DOHH2 (cell line): ENCODE measurements around the gene METTL1.

Source experiments
- EZH2phosphoT487 ChIP-seq: fragments of 200-600 bp; sonication (generic); IDR thresholded peaks from 2 replicates; pipeline ENCODE4 v1.6.1; 2017; ENCODE audit warnings: borderline replicate concordance, mild to moderate bottlenecking, antibody characterized with exemption, low read length, moderate library complexity, mixed read lengths
- TF ChIP-seq, protein P1 (sequence below): fragments of 200-600 bp; sonication (generic); IDR thresholded peaks from one replicate; pipeline ENCODE4 v1.5.1; 2014; ENCODE audit warnings: antibody characterized with exemption, mild to moderate bottlenecking, low read depth, low read length; ENCODE audit not compliant: poor library complexity, severe bottlenecking

- TF ChIP-seq, protein P1, sequence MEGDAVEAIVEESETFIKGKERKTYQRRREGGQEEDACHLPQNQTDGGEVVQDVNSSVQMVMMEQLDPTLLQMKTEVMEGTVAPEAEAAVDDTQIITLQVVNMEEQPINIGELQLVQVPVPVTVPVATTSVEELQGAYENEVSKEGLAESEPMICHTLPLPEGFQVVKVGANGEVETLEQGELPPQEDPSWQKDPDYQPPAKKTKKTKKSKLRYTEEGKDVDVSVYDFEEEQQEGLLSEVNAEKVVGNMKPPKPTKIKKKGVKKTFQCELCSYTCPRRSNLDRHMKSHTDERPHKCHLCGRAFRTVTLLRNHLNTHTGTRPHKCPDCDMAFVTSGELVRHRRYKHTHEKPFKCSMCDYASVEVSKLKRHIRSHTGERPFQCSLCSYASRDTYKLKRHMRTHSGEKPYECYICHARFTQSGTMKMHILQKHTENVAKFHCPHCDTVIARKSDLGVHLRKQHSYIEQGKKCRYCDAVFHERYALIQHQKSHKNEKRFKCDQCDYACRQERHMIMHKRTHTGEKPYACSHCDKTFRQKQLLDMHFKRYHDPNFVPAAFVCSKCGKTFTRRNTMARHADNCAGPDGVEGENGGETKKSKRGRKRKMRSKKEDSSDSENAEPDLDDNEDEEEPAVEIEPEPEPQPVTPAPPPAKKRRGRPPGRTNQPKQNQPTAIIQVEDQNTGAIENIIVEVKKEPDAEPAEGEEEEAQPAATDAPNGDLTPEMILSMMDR = no peak
- no peak for TF ChIP-seq EZH2phosphoT487
These were observed 38.0 kb downstream of the METTL1 start for GRCh38 chr12:57733928-57734327.
